ENCODE data around the gene NRG4. TPM values are rescaled to one million over a fixed set of nuclear protein-coding genes. Genes with fewer than 3 reads are reported as not detected.

The NRG4 gene
- total and polyA plus RNA-seq, 2 of the 8 experiments (the other 6 are each of a cell fraction or from before 2014, with no cell fraction given): 0.24 TPM; not detected in 1

GRCh38 chr15:76033438-76033837, 21.2 kb upstream of the NRG4 start (continued):
- no peak for TF ChIP-seq EZH2 (IDR thresholded peaks at IDR 0.05; ENCODE audit: low read depth, low read length, severe bottlenecking)
- no peak for TF ChIP-seq CTBP2 (IDR thresholded peaks at IDR 0.05; ENCODE audit: borderline replicate concordance, insufficient read depth, insufficient read length, low read length)
- TF ChIP-seq BCL11A (IDR thresholded peaks at IDR 0.05; ENCODE audit: low read depth in 2 of 2, low read length in 2 of 2): no peak
- no peak for TF ChIP-seq MAFK (IDR thresholded peaks at IDR 0.05; ENCODE audit: low read depth, low read length)
- TF ChIP-seq ZNF274 (IDR thresholded peaks at IDR 0.05; ENCODE audit: borderline replicate concordance, extremely low read depth, low read length): no peak
